Activated CD8-positive, alpha-beta T cell treated with anti-CD3 and anti-CD28 coated beads for 36 hours (primary cell): Measurements from ENCODE around the gene FBXO17. TPM values are rescaled to one million over a fixed set of nuclear protein-coding genes. Genes with fewer than 3 reads are reported as not detected.

Source experiments
- ATAC-seq: fragments of 200-7000 bp; cut with Tn5 transposase; one replicate; pipeline ENCODE4 v1.10.0; 2021; ENCODE audit warnings: mild to moderate bottlenecking, moderate library complexity
- CTCF ChIA-PET: fragments of 350-600 bp; sonication (Branson Sonifier 250); formaldehyde crosslinking; loops from one replicate; lab custom pipeline; 2021; ENCODE audit warnings: antibody characterized with exemption; lab: Charles Lee
- POLR2A ChIA-PET: fragments of 350-600 bp; sonication (Branson Sonifier 250); formaldehyde crosslinking; loops from one replicate; lab custom pipeline; 2021; ENCODE audit warnings: antibody characterized with exemption; lab: Charles Lee
- DNase-seq: peaks from one replicate; pipeline ENCODE4 v3.0.0-alpha.2; 2020
- H3K27ac Mint-ChIP-seq: one replicate; pipeline ENCODE4 v1.8.0; 2021; ENCODE audit warnings: mild to moderate bottlenecking, mixed read lengths
- H3K27me3 Mint-ChIP-seq: one replicate; pipeline ENCODE4 v1.8.0; 2021; ENCODE audit warnings: mixed read lengths
- H3K36me3 Mint-ChIP-seq: one replicate; pipeline ENCODE4 v1.8.0; 2021; ENCODE audit warnings: low read depth, mixed read lengths
- H3K4me1 Mint-ChIP-seq: one replicate; pipeline ENCODE4 v1.8.0; 2021; ENCODE audit warnings: low read depth, mixed read lengths
- H3K4me3 Mint-ChIP-seq: one replicate; pipeline ENCODE4 v1.8.0; 2021; ENCODE audit warnings: mild to moderate bottlenecking, moderate library complexity, mixed read lengths
- H3K9me3 Mint-ChIP-seq: one replicate; pipeline ENCODE4 v1.8.0; 2021; ENCODE audit warnings: mixed read lengths
- intact Hi-C: fragments of 100-400 bp; cut with micrococcal nuclease; formaldehyde crosslinking; loops from one replicate; pipeline ENCODE4 v1.10.0; 2022
- total RNA-seq, 2 experiments: library from RNA; stranded (reverse); gene quantifications; one replicate each; pipeline ENCODE4 v1.2.3, GENCODE V29; 2021
- TF ChIP-seq, protein P1 (sequence below): fragments of 200-600 bp; IDR thresholded peaks from one replicate; pipeline ENCODE4 v1.8.0; 2022; ENCODE audit warnings: antibody characterized with exemption, mild to moderate bottlenecking

FBXO17 gene
- total RNA-seq, 2 experiments from 2014 or later = not detected

DNA sequence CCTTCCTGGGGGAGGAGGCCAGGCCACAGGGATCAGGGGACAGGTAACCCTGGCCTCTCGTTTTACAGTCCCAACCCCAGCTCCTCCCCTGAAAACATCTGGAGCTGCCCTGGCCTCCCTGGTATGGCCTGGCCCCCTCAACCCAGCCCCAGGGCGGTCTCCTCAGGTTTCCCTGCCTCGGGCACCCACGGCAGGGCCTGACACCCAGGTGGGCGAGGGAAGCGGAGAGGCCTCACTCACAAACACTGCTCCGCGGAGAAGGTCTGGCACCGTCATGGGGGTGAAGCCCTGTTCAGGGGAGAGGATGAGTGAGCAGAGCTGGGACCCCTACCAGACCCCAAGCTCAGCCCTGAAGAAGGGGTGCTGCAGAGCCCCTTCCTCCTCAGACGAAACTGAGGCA, 57.0 kb downstream of the FBXO17 start:
- H3K27me3 Mint-ChIP-seq = no peaks in the 10 kb centered on the region
- no peak overlapping the region for H3K4me3 Mint-ChIP-seq
- CTCF ChIA-PET = interaction anchor here (3.7 kb wide), 1 partner anchor 12 kb away, joined by 15 read pairs; the partner anchor contains the start of genes MRPS12 and SARS2
- POLR2A ChIA-PET = interaction anchor here (1.2 kb wide), 1 partner anchor 13 kb away, joined by 3 read pairs; no protein-coding TSS in a partner anchor
- peaks cover 3% of the 10 kb centered on the region for H3K4me1 Mint-ChIP-seq
- no peak overlapping the region for H3K27ac Mint-ChIP-seq
- ATAC-seq = no peak
- TF ChIP-seq, protein P1, sequence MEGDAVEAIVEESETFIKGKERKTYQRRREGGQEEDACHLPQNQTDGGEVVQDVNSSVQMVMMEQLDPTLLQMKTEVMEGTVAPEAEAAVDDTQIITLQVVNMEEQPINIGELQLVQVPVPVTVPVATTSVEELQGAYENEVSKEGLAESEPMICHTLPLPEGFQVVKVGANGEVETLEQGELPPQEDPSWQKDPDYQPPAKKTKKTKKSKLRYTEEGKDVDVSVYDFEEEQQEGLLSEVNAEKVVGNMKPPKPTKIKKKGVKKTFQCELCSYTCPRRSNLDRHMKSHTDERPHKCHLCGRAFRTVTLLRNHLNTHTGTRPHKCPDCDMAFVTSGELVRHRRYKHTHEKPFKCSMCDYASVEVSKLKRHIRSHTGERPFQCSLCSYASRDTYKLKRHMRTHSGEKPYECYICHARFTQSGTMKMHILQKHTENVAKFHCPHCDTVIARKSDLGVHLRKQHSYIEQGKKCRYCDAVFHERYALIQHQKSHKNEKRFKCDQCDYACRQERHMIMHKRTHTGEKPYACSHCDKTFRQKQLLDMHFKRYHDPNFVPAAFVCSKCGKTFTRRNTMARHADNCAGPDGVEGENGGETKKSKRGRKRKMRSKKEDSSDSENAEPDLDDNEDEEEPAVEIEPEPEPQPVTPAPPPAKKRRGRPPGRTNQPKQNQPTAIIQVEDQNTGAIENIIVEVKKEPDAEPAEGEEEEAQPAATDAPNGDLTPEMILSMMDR = no peak
- no peaks in the 10 kb centered on the region for H3K9me3 Mint-ChIP-seq
- H3K36me3 Mint-ChIP-seq = peaks cover 13% of the 10 kb centered on the region
- no peak for DNase-seq
- intact Hi-C loops = no loop called here

DNA sequence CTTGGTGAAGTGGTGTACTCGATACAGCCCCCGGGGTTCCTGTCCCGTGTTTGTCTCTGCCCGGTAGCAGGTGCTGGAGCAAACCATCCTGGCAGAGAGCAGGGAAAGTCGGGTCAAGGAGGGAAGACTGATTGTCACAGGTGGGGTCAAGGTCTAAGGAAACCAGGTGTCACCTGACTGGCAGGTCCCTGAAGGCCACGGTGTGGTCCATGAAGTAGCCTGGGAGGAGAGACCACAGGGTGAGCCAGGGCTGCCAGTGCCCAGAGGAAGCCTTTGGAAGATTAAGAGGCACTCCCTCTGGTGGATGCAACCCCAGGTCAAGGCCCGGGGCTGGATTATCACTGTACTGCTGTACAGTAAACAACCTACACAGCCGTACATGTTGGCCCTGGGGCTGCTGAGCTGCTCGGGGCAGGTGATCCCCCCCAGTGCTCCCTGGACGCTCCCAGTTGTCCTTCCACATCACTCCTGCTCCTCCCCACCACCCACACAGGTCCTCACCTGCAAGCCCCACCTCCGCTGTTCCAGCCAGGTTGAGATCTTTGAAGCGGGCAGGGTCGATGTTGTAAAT, 57.5 kb downstream of the FBXO17 start:
- Mint-ChIP-seq H3K27me3 (no peaks in the 10 kb centered on the region), H3K36me3 (peaks cover 13% of the 10 kb centered on the region), H3K9me3 (no peaks in the 10 kb centered on the region), H3K4me3 (no peak overlapping the region), H3K4me1 (peaks cover 6% of the 10 kb centered on the region), H3K27ac (no peak overlapping the region)
- TF ChIP-seq, protein P1 = no peak
- ChIA-PET CTCF (interaction anchor here (3.7 kb wide), 1 partner anchor 12 kb away, joined by 15 read pairs; the partner anchor contains the start of genes MRPS12 and SARS2), POLR2A (interaction anchor here (1.2 kb wide), 1 partner anchor 13 kb away, joined by 3 read pairs; no protein-coding TSS in a partner anchor)
- intact Hi-C loops = no loop called here
- ATAC-seq (no peak), DNase-seq (no peak)

DNA sequence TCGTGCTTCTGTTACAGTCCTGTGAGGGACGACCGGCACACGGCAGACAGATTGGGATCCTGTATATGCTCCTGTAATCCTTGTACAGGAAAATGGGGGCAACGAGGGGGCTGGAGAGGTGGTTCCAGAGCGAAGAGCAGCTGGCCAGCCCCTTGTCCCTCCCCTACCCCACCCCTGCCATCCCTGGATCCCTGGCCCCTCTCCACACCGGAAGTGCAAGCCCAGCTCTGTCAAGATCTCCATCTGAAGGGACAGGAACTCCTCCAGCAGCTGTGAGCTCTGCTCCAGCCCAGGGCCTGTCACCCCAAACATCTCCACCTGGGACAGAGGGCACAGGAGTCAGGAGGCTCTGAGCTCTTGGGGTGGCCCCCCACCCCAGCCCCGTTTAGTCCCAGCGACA, 58.0 kb downstream of the FBXO17 start:
- no peaks in the 10 kb centered on the region for H3K27me3 Mint-ChIP-seq

DNA sequence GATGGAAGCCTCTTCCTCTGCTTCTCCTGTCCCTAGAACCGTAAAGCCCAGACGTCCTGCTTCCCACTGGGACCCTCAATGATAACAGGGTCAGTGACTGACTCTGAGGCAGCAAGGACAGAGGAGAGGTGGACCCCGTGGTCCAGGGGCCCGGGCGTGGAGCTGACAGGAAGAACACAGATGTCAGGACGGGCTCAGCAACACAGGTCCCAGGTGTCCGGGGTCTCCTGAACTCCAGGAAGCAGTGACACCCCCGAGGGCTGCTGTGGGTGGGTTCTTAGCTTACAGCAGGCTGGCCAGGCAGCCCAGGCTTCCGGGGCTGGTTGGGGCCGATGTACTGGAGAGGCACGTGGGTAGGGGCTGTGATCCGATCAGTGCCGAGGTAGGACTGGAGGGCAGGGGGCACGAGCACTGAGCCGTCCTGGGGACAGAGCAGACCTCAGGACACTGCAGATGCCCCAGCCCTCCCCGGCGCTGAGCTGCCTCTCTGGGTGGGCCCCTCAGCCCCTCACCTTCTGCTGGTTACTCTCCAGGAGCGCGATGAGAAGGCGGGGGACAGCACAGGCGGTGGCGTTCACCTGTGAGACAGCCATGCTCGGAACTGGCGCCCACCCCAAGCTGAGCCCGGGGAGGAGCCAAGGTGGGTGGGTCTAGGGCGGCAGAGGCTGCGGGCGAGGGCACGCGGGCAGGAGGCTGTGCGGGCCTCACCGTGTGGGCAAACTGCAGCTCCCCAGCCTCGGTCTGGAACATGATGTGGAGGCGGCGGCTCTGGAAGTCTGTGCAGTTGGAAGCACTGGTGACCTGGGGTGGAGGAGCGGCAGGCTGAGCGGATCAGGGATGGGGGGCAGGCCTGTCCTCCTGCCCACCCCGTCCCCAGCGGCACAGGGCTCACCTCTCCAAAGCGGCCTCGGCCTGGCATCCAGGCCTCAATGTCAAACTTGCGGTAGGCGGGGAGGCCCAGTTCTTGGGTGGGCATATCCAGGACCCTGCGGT, 59.9 kb downstream of the FBXO17 start:
- TF ChIP-seq, protein P1 = no peak
- ChIA-PET POLR2A (no interaction called here), CTCF (interaction anchor here (1.0 kb wide), 1 partner anchor 28 kb away, joined by 3 read pairs; no protein-coding TSS in a partner anchor)
- Mint-ChIP-seq H3K9me3 (no peaks in the 10 kb centered on the region), H3K4me3 (no peak overlapping the region), H3K27ac (no peak overlapping the region), H3K4me1 (peaks cover 13% of the 10 kb centered on the region), H3K27me3 (no peaks in the 10 kb centered on the region), H3K36me3 (peaks cover 2% of the 10 kb centered on the region)
- DNase-seq (no peak), ATAC-seq (no peak)
- intact Hi-C loops = no loop called here

More for the DNA sequence above, 58.0 kb downstream of the FBXO17 start:
- H3K27ac Mint-ChIP-seq = no peak overlapping the region
- intact Hi-C loops = no loop called here
- no peaks in the 10 kb centered on the region for H3K9me3 Mint-ChIP-seq
- TF ChIP-seq, protein P1 = no peak
- no peak for ATAC-seq
- ChIA-PET CTCF (interaction anchor here (3.7 kb wide), 1 partner anchor 13 kb away, joined by 15 read pairs; the partner anchor contains the start of genes MRPS12 and SARS2), POLR2A (interaction anchor here (1.2 kb wide), 1 partner anchor 86 kb away, joined by 3 read pairs; the partner anchor contains the start of gene ECH1)
- no peak overlapping the region for H3K4me3 Mint-ChIP-seq
- H3K4me1 Mint-ChIP-seq = peaks cover 11% of the 10 kb centered on the region
- peaks cover 13% of the 10 kb centered on the region for H3K36me3 Mint-ChIP-seq
- DNase-seq = no peak
